ENCODE results near the gene RASD1. TPM values are rescaled to one million over a fixed set of nuclear protein-coding genes. Genes with fewer than 3 reads are reported as not detected.

RASD1 gene, protein sequence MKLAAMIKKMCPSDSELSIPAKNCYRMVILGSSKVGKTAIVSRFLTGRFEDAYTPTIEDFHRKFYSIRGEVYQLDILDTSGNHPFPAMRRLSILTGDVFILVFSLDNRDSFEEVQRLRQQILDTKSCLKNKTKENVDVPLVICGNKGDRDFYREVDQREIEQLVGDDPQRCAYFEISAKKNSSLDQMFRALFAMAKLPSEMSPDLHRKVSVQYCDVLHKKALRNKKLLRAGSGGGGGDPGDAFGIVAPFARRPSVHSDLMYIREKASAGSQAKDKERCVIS
- 0.55 TPM for polyA plus RNA-seq (2012; ENCODE audit: insufficient read length, low read depth)

DNA sequence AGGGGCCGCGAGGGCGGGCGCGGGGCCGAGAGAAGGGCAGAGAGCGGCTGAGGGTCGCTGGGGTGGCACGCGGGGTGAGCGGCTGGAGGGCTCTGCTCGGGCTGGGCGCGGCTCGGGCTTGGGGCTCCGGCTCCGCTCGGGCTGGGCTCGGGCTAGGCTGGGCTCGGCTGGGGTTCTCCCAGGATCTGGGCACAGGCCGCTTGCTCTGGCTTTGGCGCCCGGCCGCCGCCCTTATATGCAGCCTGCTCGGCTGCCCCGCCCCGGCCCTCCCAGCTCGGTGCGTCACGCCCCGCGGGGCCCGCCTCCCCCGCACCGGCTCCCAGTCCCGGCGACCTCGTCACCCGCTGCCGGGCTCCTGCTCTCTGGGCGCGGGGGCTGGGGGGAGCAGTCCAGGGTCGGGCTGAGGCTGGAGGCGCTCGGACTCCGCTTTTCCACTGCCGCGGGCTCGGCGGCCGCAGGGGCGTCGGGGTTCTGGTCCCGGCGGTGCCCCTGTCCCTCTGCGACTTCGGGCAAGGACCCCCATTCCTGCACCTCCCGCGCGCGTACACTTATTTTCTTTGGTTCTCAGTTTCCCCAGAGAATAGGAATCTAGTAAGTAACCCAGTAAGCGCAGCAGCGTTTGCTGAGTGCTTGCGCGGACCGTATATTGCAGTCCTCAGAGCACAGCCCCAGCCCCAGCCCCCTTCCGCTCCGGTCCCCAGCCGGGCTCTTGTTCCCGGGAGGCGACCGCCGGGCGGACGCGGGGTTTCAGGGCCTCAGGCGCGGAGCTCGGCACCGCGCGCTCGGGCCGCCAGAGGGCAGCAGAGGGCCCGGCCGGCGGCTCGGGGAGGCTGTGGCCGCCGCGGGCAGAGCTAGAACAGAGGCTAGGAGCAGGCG is at the start of gene RASD1:
Gene RASD1 (minus strand): TSS at position 207 of the 876 bp plus-strand sequence. CDS start 214 bp downstream, outside the sequence.
- TF ChIP-seq SIN3A (IDR thresholded peaks at IDR 0.05; ENCODE audit: borderline replicate concordance, insufficient read depth, low read length) (no peak), FOXP2 (optimal IDR thresholded peaks at IDR 0.05; ENCODE audit: borderline replicate concordance, extremely low read depth, extremely low read length, insufficient read depth) (peak; percentile 83), POLR2AphosphoS5 (IDR thresholded peaks at IDR 0.05; ENCODE audit: low read depth, low read length) (no peak)
- TF ChIP-seq, protein P1, sequence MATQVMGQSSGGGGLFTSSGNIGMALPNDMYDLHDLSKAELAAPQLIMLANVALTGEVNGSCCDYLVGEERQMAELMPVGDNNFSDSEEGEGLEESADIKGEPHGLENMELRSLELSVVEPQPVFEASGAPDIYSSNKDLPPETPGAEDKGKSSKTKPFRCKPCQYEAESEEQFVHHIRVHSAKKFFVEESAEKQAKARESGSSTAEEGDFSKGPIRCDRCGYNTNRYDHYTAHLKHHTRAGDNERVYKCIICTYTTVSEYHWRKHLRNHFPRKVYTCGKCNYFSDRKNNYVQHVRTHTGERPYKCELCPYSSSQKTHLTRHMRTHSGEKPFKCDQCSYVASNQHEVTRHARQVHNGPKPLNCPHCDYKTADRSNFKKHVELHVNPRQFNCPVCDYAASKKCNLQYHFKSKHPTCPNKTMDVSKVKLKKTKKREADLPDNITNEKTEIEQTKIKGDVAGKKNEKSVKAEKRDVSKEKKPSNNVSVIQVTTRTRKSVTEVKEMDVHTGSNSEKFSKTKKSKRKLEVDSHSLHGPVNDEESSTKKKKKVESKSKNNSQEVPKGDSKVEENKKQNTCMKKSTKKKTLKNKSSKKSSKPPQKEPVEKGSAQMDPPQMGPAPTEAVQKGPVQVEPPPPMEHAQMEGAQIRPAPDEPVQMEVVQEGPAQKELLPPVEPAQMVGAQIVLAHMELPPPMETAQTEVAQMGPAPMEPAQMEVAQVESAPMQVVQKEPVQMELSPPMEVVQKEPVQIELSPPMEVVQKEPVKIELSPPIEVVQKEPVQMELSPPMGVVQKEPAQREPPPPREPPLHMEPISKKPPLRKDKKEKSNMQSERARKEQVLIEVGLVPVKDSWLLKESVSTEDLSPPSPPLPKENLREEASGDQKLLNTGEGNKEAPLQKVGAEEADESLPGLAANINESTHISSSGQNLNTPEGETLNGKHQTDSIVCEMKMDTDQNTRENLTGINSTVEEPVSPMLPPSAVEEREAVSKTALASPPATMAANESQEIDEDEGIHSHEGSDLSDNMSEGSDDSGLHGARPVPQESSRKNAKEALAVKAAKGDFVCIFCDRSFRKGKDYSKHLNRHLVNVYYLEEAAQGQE (IDR thresholded peaks at IDR 0.05; ENCODE audit: insufficient read depth in 1 of 2, low read depth in 2 of 2, low read length in 2 of 2): no peak

DNA sequence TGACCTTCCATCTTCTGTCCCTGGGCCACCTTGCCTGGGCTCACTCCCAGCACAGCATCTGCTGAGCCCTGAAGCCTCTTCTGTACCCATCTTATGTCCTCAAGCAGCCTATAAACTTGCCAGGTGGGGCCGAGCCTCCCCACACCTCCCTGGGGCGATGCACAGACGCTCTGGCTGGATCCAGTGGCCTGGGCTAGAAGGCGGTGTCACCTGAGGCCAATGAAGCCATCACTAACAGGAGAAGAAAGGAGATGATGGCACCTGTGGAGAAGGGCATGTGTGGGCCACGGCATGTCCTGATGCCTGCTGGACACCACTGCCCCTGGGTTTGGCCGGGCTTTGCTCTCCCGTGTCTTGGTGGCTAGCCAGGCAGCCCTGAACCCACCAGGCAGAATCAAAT is 49.8 kb upstream of the RASD1 start:
- TF ChIP-seq FOXP2 (optimal IDR thresholded peaks at IDR 0.05; ENCODE audit: borderline replicate concordance, extremely low read depth, extremely low read length, insufficient read depth) (no peak), POLR2AphosphoS5 (IDR thresholded peaks at IDR 0.05; ENCODE audit: low read depth, low read length) (no peak), TAF1 (IDR thresholded peaks at IDR 0.05; ENCODE audit: borderline replicate concordance, insufficient read depth, low read length) (no peak), SIN3A (IDR thresholded peaks at IDR 0.05; ENCODE audit: borderline replicate concordance, insufficient read depth, low read length) (no peak)
- TF ChIP-seq, protein P1 (IDR thresholded peaks at IDR 0.05; ENCODE audit: insufficient read depth in 1 of 2, low read depth in 2 of 2, low read length in 2 of 2): no peak

DNA sequence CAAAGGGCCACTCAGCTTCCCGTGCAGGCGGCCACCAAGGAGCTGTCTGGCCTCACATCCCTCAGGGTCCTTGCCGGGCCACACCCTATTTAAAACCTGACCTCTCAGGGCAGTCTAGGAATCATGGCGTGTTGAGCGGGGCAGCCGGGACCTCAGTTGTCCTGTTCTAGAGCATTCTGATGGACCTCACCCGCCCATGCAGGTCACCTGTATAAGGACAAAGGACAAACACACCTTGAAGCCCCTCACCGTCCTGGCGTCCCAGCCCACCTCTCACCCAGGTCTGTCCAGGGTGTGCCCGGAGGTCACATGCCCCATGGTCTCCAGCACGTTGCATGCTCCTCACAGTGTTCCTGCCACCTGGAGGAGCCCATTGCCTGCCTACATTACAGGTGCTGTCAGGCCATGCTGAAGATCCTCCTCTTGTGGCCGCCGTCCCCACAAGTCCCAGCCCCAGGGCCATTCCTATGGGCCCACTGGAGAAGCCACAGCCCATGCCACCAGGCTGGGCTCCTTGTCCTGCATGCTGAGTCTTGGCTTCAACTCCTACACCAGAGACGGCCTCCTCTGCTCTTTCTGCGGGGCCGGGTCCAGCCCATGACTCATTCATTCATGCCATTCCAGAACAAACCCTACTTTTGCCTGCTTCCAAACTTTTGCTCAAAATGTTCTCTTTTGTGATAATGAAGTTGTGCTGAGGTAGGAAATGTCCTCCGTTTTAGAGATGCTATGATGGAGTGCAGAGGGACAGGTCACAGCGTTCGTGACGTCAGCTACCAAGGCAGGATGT is 49.0 kb upstream of the RASD1 start:
- TF ChIP-seq, protein P1 (IDR thresholded peaks at IDR 0.05; ENCODE audit: insufficient read depth in 1 of 2, low read depth in 2 of 2, low read length in 2 of 2): no peak
- TF ChIP-seq SIN3A (IDR thresholded peaks at IDR 0.05; ENCODE audit: borderline replicate concordance, insufficient read depth, low read length) (no peak), POLR2AphosphoS5 (IDR thresholded peaks at IDR 0.05; ENCODE audit: low read depth, low read length) (no peak), FOXP2 (optimal IDR thresholded peaks at IDR 0.05; ENCODE audit: borderline replicate concordance, extremely low read depth, extremely low read length, insufficient read depth) (no peak), TAF1 (IDR thresholded peaks at IDR 0.05; ENCODE audit: borderline replicate concordance, insufficient read depth, low read length) (no peak)

DNA sequence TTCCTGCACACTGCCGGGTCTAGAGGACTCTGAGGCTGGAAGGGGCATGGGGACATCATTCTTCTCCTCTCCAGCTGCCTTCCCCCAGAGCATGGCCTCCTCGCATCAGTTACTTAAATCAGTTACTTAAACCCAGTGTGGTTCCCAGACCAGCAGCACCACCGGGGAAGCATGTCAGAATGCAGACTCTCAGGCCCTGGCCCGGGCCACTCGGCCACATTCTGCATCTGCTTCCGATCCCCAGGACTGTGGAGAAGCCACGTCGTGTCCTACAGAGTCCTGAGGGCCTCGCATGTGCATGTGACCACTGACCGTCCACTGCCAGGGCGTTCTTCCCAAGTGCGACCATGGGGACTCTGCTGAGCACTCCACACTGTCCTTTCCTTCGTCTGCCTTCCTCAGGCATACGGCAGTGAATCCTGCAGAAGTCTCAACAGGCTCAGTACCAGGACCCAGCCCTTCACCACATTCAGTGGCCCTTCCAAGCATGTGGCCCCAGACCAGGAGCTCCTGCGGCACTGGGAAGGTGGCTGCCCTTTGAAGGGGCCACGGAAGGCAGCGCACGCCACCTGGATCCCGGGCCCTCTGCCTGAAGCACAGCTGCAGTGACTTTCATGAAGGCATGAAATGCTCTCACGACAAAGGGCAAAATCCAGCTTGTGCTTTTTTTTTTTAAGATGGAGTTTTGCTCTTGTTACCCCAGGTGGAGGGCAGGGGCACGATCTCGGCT is 46.9 kb upstream of the RASD1 start:
- TF ChIP-seq TAF1 (IDR thresholded peaks at IDR 0.05; ENCODE audit: borderline replicate concordance, insufficient read depth, low read length): no peak
- TF ChIP-seq FOXP2 (optimal IDR thresholded peaks at IDR 0.05; ENCODE audit: borderline replicate concordance, extremely low read depth, extremely low read length, insufficient read depth): no peak

DNA sequence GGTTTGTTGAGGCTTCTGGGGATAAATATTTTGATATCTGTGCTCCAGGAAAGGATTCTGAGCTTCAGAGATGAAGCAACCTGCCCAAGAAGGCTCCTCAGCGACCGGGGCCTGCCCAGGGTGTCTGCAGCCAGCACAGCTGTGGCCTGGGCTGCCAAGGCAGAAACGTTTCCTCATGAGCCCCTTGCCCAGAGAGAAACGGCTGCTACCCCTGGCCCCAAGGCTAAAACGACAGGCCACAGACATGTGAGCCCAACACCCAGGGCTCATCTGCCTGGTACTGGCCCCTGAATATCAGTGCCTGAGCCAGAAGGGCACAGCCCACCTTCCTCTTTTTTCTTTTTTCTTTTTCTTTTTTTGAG is 45.4 kb upstream of the RASD1 start:
- TF ChIP-seq POLR2AphosphoS5 (IDR thresholded peaks at IDR 0.05; ENCODE audit: low read depth, low read length) (no peak), SIN3A (IDR thresholded peaks at IDR 0.05; ENCODE audit: borderline replicate concordance, insufficient read depth, low read length) (no peak), TAF1 (IDR thresholded peaks at IDR 0.05; ENCODE audit: borderline replicate concordance, insufficient read depth, low read length) (no peak), FOXP2 (optimal IDR thresholded peaks at IDR 0.05; ENCODE audit: borderline replicate concordance, extremely low read depth, extremely low read length, insufficient read depth) (no peak)
- TF ChIP-seq, protein P1 (IDR thresholded peaks at IDR 0.05; ENCODE audit: insufficient read depth in 1 of 2, low read depth in 2 of 2, low read length in 2 of 2): no peak
